A673 (cell line): ENCODE data around the gene WDR46.

ENCODE experiments used
- EZH2 ChIP-seq: fragments of 200-600 bp; sonication (generic); IDR thresholded peaks from 2 replicates; pipeline ENCODE4 v1.6.1; 2017; ENCODE audit warnings: borderline replicate concordance, low read depth, mild to moderate bottlenecking, mixed read lengths, antibody characterized with exemption, low read length; ENCODE audit not compliant: poor library complexity, severe bottlenecking
- TF ChIP-seq, protein P1 (sequence below): fragments of 300-800, 200-600 bp; sonication (generic); conservative IDR thresholded peaks from 2 replicates; pipeline ENCODE4 v1.5.1; 2017; ENCODE audit warnings: low read depth, mild to moderate bottlenecking, antibody characterized with exemption, low read length, moderate library complexity, mixed read lengths

GRCh38 chr6:33264015-33264414 lies 25.0 kb downstream of the WDR46 start:
- TF ChIP-seq, protein P1, sequence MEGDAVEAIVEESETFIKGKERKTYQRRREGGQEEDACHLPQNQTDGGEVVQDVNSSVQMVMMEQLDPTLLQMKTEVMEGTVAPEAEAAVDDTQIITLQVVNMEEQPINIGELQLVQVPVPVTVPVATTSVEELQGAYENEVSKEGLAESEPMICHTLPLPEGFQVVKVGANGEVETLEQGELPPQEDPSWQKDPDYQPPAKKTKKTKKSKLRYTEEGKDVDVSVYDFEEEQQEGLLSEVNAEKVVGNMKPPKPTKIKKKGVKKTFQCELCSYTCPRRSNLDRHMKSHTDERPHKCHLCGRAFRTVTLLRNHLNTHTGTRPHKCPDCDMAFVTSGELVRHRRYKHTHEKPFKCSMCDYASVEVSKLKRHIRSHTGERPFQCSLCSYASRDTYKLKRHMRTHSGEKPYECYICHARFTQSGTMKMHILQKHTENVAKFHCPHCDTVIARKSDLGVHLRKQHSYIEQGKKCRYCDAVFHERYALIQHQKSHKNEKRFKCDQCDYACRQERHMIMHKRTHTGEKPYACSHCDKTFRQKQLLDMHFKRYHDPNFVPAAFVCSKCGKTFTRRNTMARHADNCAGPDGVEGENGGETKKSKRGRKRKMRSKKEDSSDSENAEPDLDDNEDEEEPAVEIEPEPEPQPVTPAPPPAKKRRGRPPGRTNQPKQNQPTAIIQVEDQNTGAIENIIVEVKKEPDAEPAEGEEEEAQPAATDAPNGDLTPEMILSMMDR = no peak
- no peak for TF ChIP-seq EZH2
